ENCODE data around the gene MLANA.
A peak's percentile ranks its signal among the peaks of the same experiment; 100 is the strongest.
"Not testable (repeated sequence)": the region's sequence is repeated elsewhere in the genome, so short reads cannot be mapped to it uniquely, and the experiment has no call there.

MLANA gene

DNA sequence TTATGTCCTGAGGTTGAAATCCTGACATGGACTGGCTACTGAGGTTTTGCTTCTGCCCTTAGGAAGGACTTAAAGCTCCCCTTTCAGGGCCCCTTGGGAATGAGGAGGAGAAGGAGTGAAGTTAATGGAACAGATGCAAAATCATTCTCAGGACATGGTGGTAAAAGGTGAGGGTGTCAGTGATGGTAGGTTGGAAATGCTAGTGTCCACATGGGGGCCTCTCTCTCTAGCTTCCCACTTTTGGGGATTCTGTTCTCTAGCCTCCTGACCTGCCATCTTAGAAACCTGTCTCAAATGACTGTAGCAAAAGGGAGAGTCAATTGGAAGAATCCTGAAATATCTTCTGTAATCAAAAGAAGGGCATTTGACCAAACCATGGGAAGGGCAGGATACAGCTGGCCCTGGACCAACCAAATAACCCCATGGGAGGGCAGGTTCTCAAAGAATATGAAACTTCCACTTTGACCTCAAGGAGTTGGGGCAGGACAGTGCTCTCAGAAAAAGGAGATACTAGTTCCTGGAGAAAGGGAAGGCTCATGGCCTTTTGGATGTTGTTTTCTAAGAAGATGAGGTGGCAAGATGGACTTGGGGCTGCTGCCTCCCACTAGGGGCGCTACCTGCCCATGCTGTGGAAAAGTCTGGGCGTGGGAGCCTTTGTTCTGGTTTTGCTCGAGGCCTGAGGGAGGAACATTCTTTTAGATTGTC, 21.2 kb upstream of the MLANA start:
- DNase-seq (ENCODE audit: low read depth), result no peak

DNA sequence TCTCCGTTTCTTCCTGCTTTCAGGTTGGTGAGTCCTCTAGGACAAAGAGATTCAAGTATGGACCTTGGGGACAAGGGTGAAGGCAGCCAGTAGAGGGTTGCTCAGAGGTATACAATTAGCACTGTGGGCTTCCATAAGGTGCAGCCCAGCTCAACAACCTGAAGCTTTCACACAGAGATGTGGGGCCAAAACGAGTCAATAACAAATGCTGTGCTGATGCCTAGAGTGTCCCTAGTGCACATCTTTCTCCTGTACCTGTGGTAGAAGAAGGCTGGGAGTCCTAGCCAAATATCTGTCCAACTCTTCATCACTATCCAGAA, 20.7 kb upstream of the MLANA start:
- DNase-seq (ENCODE audit: low read depth), result no peak

DNA sequence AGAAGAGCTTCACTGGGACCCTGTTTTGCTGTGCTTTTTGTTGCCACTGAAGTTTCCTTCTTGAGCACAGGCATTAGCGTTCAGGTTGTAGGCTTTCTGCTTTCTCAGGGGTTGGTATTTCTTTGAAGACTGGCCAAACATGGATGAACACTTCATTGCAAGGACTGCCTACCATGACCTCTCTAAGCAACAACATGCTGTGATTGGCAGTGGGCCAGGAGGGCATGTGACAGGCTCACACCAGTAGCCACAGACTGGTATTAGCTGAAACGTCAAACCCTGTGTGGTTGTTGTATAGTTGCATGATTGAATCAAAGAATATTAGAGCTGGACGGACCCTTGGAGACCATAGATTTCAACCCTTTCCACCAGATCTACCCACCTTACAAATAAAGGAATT, 20.0 kb upstream of the MLANA start:
- DNase-seq (ENCODE audit: low read depth), result no peak

DNA sequence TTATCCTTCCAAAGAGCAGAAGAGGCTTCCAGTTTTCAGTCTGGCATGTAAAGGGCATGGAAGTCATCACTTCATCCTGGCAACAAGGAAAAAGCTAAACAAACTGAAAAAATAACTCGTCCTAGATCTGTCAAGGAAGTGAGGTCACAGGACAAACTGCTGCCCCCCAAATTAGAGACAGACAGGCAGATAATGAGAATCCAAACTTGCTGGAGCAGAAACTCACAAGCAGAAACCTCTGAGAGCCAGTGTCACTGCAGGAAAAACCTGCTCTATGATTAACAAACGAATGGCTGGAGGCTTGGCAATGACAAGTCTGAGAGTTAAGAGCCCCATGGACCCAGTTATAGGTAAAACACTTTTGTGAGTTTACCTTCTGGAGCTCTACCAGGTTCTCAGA, 18.9 kb upstream of the MLANA start:
- DNase-seq (ENCODE audit: low read depth), result no peak

DNA sequence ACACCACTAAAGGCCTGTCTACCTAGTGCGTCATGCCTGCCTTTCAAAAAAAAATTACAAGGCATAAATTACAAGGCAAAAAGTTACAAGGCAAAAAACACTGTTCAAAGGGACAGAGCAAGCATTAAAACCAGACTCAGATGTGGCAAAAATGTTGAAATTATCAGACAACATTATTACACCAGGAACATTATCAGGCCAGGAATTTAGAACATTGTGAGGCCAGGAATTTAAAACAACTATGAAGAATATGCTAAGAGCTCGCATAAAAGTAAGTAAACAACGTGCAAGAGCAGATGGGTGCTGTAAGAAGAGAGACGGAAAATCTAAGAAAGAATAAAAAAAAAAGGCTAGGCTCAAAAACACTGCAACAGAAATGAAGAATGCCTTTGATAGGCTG, 18.2 kb upstream of the MLANA start:
- no peak for DNase-seq (ENCODE audit: low read depth)

DNA sequence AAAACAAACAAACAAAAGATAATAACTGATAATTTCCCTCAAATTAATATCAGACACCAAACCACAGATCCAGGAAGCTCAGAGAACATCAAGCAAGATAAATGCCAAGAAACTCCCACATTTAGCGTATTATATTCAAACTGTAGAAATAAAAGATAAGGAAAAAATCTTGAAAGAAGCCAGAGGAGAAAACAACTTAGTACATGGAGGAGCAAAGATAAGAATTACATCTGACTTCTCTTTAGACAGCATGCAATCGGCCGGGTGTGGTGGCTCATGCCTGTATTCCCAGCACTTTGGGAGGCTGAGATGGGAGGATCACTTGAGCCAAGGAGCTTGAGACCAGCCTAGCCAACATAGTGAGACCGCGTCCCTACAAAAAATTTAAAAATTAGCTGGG, 17.2 kb upstream of the MLANA start:
- DNase-seq (ENCODE audit: low read depth), result no peak

DNA sequence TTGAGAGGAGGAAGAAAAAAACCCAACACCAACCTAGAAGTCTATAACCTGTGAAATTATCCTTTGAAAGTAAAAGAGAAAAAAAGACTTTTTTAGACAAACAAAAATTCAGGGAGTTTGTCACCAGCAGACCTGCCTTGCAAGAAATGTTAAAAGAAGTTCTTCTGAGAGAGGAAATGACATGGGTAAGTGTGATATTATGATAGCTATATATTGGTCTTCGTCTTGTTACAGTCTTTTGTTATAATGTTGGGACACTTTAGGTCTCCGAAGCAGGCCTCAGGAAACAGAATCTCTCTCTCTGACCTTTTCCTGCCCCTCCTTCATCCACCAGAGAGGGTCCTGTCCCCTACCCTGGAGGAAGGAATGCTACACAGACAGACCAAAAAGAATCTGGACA, 16.6 kb upstream of the MLANA start:
- DNase-seq (ENCODE audit: low read depth), result no peak

DNA sequence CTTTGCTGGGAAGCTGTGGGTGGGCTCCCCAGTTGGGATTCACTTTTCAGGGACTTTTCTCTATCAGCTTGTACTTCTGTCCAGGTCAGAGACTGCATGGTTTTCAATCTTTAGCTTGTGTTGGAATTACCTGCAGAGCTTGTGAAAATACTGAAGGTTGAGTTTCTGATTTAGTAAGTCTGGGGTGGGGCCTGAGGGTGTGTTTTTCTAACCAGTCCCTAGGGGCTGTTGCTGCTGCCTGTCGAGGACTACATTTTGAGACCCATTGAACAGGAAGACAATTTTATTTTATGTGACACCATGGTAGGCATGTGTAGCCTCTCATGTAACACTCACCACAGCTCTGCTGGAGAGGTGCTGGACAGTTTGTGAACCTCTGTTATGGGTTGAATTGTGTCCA, 14.7 kb upstream of the MLANA start:
- no peak for DNase-seq (ENCODE audit: low read depth)

DNA sequence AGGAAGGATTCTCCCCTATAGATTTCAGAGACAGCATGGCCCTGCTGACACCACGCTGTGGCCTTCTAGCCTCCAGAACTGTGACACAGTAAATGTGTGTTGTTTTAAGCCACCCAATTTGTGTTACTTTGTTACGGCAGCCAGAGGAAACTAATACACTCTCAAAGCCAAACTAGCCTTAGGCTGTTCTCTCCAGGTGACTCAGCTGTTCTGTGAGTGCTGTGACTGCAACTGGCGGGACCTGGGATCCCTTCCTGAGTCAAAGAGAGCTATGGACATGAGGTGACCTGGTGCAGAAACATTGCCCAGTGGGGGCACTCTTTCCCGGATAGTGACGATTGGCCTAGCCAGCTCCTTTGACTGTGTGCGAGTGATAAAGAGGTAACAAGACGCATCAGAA, 14.0 kb upstream of the MLANA start:
- no peak for DNase-seq (ENCODE audit: low read depth)

DNA sequence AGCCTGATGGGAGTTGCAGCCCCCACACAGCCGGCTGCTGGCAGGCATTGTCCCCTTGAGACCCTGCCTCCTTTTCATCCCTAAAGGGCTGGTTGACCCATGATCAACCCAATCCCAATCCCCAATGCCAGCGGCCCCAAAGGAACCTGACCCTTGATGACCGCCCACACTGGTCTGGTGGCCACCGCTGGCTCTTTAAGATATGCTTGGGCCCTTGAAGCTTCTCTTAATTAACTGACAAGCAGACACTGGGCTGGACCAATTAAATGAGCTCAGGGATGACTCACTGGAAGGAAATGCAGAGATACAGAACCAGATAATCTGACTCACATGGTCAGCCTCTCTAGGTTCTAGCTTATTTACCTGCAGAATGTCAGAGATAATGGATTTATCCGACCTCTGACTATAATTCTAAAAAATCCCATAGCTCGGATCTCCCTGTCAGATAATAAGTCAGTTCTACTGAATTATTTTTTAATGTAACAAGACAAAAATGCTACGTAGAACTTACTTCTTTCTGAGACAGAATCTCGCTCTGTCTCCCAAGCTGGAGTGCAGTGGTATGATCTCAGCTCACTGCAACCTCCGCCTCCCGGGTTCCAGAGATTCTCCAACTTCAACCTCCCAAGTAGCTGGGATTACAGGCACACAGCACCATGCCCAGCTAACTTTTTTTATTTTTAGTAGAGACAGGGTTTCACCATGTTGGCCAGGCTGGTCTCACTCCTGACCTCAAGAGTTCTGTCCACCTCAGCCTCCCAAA, 11.1 kb upstream of the MLANA start:
- peak; percentile 68 for DNase-seq (ENCODE audit: low read depth)

DNA sequence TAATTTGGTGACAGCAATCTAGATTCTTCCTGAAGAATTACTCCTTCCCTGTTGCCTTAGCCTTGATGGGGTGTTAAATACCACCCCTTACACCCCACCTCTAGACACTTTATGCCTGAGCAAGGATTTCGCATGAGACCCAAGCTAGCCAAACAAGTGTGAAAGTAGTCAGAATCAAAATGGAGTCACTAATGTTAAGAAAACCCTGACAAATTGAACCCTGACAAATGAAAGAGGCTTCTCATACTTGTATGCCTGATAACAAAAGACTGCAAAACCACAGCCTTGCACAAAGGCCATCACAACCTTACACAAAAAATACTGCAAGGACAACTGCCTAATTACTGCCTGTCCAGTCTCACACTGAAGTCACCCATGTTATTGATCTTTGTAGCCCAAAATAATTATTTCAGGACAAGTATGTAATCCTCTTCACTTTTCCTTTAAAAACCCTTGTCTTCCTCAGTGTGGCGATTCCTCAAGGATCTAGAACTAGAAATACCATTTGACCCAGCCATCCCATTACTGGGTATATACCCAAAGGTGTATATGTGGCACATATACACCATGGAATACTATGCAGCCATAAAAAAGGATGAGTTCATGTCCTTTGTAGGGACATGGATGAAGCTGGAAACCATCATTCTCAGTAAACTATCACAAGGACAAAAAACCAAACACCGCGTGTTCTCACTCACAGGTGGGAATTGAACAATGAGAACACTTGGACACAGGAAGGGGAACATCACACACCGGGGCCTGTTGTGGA, 8.3 kb upstream of the MLANA start:
- DNase-seq (ENCODE audit: low read depth), result not testable (repeated sequence)

DNA sequence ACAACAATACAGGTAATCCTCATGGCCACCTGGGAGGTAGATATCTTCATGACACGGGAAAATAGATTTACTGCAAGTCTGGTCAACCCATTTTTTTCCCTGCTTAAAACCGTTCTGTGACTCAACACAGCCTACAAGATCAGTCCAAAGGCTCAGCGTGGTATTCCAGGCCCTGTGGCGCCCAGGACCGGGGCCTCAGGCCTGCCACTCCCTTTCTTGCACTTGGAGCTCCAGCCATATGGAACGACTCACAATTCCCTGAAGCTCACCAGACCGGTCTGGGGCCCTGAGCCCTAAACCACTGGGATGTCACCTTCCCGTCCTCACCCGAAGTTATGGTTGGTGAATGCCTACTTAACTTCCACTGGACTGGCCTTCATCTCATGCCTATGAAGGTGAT, 6.5 kb upstream of the MLANA start:
- DNase-seq (ENCODE audit: low read depth), result no peak

DNA sequence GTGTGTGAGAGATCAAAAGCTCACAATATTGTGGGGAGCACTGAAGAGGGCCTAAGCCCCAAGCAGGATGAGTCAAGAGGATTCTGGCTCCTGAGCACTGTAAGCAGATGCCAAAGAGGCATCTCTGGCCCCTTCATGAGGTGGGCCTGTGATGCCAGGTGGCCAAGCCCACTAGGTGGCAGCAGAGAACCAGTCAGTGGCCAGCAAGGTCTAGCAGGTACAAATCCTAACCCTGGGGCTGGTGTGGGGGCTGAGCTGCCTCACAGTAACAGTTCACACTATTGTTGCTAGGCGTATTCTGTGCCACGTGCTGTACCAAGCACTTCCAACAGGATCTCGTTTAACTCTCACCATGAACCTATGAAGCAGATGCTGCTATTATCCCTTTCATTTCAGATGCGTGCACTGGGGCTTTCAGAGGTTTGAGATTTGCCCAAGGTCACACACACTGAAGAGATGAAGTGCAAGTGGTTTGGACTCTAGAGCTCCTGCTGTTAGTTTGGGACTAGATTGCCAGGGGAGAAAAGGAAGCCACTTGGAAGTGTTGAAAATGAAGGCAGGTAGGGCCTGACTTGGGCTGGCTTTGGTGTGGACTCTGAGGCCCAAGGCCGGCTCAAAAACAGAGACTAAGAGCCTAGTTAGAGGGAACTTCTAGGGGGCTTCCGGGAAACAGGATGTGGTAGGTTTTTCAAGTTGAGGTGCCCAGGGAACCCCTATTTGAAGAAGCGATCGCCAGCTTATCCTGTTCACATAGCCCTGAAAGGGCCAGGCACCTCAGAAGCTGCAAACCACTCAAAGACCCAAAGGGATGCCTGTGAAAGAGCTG, 4.4 kb upstream of the MLANA start:
- DNase-seq (ENCODE audit: low read depth), result no peak

DNA sequence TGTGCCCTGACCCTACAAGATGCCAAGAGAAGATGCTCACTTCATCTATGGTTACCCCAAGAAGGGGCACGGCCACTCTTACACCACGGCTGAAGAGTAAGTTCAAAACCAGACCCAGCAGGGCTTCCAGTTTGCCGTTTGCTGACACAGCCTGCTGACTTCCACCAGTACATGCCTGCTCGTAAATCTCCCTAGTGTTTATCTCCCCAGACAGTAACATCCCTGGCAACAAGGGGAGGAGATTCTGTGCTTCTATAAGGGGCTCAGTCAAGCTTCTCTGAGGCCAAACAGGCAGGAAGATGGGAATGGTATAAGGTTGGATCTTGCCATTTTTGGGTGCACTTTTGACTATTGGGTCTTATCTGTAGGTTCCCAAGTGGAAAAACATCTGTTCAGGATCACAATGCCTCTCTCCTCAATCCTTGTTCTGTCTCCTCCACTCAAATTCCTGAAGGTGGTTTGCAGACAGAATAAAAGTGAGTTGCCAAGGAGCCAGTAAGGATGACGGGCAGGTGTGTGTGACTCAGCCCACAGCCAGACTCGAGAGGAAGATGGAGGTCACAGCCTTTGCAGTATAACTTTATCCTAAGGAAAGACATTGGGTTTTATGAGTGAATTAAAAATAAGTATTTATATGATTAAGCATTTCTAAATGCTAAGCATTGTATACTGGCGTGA, 1.9 kb downstream of the MLANA start:
- DNase-seq (ENCODE audit: low read depth), result no peak

DNA sequence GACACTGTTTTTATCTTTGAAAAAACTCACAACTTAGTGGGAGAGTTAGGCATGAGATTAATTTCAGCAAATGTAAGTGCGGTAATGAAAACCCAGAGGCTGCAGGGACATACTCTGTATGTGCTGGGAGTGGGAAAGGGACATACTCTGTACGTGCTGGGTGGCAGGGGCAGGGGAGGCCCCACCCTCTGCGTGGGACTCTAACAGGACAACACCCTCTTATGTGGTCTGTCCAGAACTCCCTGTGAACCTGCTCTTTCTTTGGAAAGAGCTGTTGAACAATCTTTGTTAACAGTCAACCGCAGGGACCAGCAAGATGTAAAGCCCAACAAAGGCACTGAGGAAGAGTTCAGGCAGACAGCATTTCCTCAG, 2.4 kb downstream of the MLANA start:
- no peak for DNase-seq (ENCODE audit: low read depth)

DNA sequence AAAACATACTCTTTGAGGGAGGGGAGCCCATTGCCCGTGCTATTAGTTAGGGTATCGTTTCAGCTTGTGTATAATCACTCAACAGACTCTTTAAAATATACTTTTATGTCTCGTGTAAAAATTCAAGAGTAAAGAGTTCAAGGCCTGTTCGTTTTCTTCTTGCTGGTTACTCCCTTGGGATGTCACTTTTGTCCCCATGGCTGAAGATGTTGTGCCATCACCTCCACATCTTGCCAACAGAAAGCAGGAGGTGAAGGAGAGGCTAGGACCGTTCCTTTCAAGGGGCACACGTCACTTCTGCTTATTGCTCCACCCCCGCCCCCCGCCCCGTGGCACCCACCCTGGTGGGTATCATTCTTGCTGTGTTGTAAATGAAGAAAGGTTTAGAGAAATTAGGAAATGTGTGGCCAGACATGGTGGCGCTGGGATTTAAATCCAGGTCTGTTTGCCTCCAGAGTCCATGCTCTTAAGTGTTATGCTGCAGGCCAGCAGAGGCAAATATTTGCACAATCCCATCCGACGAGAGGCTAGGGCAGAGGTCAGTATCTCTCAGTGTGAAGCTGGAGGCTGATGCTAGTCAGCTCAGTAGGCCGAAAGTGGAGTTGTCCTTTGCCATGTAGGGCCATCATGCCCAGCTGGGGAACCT, 3.0 kb downstream of the MLANA start:
- no peak for DNase-seq (ENCODE audit: low read depth)

DNA sequence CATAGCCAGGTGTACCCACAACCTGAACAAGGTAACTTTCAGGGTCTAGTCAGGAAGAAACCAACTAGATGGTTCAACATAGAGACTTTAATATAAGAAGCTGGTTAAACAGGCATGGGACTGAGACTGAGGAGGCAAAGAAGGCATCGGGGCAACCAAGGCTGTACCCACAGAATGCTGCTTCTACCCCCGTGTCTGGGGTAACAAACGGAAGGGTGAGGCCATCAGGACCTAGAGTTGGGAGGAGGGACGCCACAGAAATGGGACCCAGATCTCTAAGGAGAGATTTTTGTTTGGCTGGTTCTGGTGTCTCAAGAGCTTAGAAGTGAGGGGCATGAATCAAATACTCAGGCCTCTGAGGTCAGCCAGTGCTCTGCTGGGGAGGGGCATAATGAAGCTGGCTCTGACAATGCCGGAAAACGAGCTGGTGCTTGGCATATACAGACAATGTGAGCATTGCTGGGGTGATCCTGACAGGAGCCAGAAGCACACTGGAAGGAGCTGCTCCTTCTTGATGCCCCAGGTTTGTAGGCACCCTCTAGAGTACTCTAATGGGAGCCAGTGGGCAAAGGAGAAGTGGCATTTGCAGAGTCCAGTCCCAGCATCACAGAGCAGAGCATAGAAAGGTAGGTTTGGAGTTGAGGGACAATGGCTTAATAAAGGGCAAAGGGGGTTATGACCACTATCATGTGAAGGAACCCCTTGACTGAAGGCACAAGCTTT, 3.7 kb downstream of the MLANA start:
- no peak for DNase-seq (ENCODE audit: low read depth)

DNA sequence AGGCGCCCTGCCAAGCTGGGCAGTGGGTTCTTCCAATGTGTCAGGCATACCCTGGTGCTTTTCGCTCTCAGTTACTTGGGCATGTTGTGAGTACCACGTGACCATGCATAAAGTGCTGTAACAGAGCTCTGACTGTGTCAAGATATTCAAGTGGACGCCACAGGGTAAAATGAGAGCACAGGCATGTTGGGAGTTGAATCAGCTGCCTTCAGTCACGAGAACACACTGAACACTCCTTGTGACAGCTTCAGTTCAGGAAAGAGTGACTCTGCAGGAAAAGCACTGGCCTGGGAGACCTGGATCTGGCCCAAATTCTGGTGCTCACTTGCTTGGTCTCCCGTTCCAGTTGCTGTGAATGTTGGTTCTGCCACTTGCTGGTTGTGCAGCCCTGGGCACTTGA, 5.1 kb downstream of the MLANA start:
- no peak for DNase-seq (ENCODE audit: low read depth)

DNA sequence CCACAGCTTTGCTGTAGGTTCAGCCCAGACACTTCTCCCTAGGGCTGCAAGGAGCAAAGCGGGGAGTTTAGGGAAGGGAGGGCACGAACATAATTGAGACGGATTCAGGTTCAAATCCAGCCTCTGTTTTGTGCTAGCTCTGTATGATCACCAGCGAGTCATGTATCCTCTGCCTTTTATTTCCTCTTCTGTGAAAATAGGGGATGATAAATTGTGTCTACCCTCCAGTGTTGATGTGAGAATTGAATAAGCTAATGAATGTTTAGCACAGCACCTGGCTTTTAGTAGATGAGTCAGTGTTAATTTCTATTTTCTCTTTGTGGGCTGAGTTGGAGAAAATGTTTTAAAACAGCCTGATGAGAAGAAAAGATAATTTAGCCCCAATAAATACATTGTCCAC, 6.2 kb downstream of the MLANA start:
- DNase-seq (ENCODE audit: low read depth), result no peak

DNA sequence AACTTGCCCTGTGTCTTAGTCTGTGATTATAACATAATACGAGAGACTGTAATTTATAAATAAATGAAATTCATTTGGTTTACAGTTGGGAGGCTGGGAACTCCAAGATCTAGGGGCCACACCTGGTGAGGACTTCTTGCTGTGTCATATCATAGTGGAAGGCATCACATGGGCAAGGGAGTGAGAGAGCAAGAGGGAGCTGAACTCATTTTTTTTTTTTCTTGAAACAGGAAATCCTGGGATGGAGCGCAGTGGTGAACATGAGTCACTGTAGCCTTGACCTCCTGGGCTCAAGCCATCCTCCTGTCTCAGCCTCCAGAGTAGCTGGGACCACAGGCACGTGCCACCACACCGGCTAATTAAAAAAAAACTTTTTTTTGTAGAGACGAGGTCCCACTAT, 7.2 kb downstream of the MLANA start:
- no peak for DNase-seq (ENCODE audit: low read depth)

DNA sequence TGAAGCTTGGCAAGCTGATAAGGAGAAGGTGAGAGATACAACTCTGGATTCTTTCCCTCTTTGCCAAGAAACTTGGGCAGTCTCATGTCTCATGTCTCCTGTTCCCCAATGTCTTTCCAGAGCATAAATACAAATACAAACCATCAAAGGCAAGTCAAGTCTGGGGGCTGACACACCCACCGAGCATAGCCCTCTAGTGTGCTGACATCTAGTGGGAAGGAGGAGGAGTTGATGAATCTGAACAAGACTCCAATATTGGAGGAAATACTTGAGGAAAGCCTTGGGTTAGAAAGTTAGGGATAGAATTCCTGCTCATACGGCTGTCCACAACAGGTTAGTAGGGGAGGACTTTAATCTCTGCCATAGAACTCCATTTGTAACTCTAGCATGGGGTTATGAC, 8.6 kb downstream of the MLANA start:
- DNase-seq (ENCODE audit: low read depth), result no peak

Measured in GM04504 (cell line).